ENCODE measurements around the gene FBXL19. TPM values are rescaled to one million over a fixed set of nuclear protein-coding genes. Genes with fewer than 3 reads are reported as not detected.

Gene FBXL19
- total and polyA plus RNA-seq, 9 of the 15 experiments (the other 6 are each of a cell fraction or from before 2014, with no cell fraction given) = 0.13 to 48.0 (median 13.5) TPM; not detected in 1

DNA sequence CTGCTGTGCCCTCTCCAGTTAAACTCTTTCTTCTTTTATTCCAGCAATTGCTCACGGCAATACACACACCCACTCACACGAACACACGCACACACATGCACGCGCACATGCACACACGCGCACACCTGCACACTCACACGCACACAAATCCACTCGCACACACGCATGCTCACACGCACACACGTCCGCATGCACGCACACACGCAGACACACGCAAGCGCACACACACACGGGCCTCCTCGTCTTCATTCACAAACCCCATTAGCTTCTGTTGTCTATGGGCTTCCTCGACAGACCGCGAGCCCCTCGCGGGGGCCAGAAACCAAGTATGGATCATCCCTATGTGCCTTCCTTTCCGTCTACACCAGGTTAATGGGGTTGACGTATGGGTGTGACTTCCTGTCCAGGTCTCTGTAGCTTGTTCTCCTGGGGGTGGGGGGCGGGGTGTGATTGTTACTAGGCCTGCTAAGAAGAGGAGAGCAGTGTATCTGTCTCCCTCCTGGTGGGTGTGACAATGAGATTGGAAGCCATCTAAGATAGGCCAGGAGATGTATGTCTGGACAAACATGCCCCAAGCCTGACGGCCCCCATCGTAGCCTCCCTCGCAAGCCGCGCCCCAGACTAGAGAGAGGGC lies 27.6 kb upstream of the FBXL19 start (continued):
- TF ChIP-seq, protein P1, sequence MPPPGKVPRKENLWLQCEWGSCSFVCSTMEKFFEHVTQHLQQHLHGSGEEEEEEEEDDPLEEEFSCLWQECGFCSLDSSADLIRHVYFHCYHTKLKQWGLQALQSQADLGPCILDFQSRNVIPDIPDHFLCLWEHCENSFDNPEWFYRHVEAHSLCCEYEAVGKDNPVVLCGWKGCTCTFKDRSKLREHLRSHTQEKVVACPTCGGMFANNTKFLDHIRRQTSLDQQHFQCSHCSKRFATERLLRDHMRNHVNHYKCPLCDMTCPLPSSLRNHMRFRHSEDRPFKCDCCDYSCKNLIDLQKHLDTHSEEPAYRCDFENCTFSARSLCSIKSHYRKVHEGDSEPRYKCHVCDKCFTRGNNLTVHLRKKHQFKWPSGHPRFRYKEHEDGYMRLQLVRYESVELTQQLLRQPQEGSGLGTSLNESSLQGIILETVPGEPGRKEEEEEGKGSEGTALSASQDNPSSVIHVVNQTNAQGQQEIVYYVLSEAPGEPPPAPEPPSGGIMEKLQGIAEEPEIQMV (tag; conservative IDR thresholded peaks at IDR 0.05; ENCODE audit: low read depth) = no peak
- TF ChIP-seq ZNF444 (CRISPR knock-in tag; IDR thresholded peaks at IDR 0.05) (no peak), SRSF9 (IDR thresholded peaks at IDR 0.05; ENCODE audit: borderline replicate concordance, low read depth, low read length) (no peak), OTX1 (CRISPR knock-in tag; IDR thresholded peaks at IDR 0.05) (no peak), ELF4 (CRISPR knock-in tag; IDR thresholded peaks at IDR 0.05) (0 out of 2 replicates have a peak, but pooled peaks have one; percentile 50), KLF16 (IDR thresholded peaks at IDR 0.05) (no peak), NCOA1 (IDR thresholded peaks at IDR 0.05; ENCODE audit: low read depth) (no peak), DNMT1 (IDR thresholded peaks at IDR 0.05) (no peak), NCOA2 (IDR thresholded peaks at IDR 0.05; ENCODE audit: partially characterized antibody in 2 of 2) (no peak), TAF9B (IDR thresholded peaks at IDR 0.05; ENCODE audit: partially characterized antibody) (no peak), BHLHE40 (IDR thresholded peaks at IDR 0.05; ENCODE audit: low read length) (no peak; the same call in 1 of the 2 replicates), PHB2 (IDR thresholded peaks at IDR 0.05; ENCODE audit: low read depth) (no peak; the same call in 1 of the 2 replicates), THRAP3 (IDR thresholded peaks at IDR 0.05; ENCODE audit: borderline replicate concordance) (peak; percentile 97), ARID2 (IDR thresholded peaks at IDR 0.05) (no peak), ZNF217 (CRISPR knock-in tag; IDR thresholded peaks at IDR 0.05) (no peak), ZNF586 (CRISPR knock-in tag; conservative IDR thresholded peaks at IDR 0.05) (no peak)
- TF ChIP-seq, protein P2, sequence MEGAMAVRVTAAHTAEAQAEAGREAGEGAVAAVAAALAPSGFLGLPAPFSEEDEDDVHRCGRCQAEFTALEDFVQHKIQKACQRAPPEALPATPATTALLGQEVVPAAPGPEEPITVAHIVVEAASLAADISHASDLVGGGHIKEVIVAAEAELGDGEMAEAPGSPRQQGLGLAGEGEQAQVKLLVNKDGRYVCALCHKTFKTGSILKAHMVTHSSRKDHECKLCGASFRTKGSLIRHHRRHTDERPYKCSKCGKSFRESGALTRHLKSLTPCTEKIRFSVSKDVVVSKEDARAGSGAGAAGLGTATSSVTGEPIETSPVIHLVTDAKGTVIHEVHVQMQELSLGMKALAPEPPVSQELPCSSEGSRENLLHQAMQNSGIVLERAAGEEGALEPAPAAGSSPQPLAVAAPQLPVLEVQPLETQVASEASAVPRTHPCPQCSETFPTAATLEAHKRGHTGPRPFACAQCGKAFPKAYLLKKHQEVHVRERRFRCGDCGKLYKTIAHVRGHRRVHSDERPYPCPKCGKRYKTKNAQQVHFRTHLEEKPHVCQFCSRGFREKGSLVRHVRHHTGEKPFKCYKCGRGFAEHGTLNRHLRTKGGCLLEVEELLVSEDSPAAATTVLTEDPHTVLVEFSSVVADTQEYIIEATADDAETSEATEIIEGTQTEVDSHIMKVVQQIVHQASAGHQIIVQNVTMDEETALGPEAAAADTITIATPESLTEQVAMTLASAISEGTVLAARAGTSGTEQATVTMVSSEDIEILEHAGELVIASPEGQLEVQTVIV (CRISPR knock-in tag; IDR thresholded peaks at IDR 0.05; ENCODE audit: borderline replicate concordance) = no peak
- TF ChIP-seq, protein P3, sequence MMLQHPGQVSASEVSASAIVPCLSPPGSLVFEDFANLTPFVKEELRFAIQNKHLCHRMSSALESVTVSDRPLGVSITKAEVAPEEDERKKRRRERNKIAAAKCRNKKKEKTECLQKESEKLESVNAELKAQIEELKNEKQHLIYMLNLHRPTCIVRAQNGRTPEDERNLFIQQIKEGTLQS (IDR thresholded peaks at IDR 0.05) = no peak
- TF ChIP-seq, protein P3 (CRISPR knock-in tag; conservative IDR thresholded peaks at IDR 0.05) = no peak
- TF ChIP-seq, protein P4, sequence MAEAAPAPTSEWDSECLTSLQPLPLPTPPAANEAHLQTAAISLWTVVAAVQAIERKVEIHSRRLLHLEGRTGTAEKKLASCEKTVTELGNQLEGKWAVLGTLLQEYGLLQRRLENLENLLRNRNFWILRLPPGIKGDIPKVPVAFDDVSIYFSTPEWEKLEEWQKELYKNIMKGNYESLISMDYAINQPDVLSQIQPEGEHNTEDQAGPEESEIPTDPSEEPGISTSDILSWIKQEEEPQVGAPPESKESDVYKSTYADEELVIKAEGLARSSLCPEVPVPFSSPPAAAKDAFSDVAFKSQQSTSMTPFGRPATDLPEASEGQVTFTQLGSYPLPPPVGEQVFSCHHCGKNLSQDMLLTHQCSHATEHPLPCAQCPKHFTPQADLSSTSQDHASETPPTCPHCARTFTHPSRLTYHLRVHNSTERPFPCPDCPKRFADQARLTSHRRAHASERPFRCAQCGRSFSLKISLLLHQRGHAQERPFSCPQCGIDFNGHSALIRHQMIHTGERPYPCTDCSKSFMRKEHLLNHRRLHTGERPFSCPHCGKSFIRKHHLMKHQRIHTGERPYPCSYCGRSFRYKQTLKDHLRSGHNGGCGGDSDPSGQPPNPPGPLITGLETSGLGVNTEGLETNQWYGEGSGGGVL (CRISPR knock-in tag; IDR thresholded peaks at IDR 0.05) = no peak
- TF ChIP-seq, protein P5, sequence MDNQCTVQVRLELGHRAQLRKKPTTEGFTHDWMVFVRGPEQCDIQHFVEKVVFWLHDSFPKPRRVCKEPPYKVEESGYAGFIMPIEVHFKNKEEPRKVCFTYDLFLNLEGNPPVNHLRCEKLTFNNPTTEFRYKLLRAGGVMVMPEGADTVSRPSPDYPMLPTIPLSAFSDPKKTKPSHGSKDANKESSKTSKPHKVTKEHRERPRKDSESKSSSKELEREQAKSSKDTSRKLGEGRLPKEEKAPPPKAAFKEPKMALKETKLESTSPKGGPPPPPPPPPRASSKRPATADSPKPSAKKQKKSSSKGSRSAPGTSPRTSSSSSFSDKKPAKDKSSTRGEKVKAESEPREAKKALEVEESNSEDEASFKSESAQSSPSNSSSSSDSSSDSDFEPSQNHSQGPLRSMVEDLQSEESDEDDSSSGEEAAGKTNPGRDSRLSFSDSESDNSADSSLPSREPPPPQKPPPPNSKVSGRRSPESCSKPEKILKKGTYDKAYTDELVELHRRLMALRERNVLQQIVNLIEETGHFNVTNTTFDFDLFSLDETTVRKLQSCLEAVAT (IDR thresholded peaks at IDR 0.05) = peak; percentile 40 to 83; a peak in 3 of 4 replicates

All from K562 (cell line).